Measurements from ENCODE around the gene GPR55. TPM values are rescaled to one million over a fixed set of nuclear protein-coding genes. Genes with fewer than 3 reads are reported as not detected.

GPR55 gene
- total and polyA plus RNA-seq, 2 of the 8 experiments (the other 6 are each of a cell fraction or from before 2014, with no cell fraction given), result not detected

- DNase-seq (ENCODE audit: low read depth in 1 of 2, low spot score in 2 of 2), result no peak
- no peak overlapping the region for H2BK120ac ChIP-seq (replicated peaks; ENCODE audit: low read depth, low read length)
- no peak overlapping the region for H3K9ac ChIP-seq (replicated peaks in 1 of 4; ENCODE audit: extremely low read depth in 1 of 4, low read depth in 3 of 4, low read length in 3 of 4)
- no peak overlapping the region for H2BK12ac ChIP-seq (ENCODE audit: low read depth, low read length)
- TF ChIP-seq MAFK (IDR thresholded peaks at IDR 0.05; ENCODE audit: low read depth, low read length), result peak; percentile 3; the same call in 1 of the 2 replicates
- TF ChIP-seq HDAC2 (IDR thresholded peaks at IDR 0.05; ENCODE audit: borderline replicate concordance in 1 of 2, low read depth in 2 of 2, low read length in 2 of 2), result no peak
- no peak for TF ChIP-seq SIRT6 (IDR thresholded peaks at IDR 0.05; ENCODE audit: low read length)
- no peak for TF ChIP-seq RFX5 (IDR thresholded peaks at IDR 0.05; ENCODE audit: borderline replicate concordance, low read depth, low read length)
- TF ChIP-seq ZNF274 (IDR thresholded peaks at IDR 0.05; ENCODE audit: borderline replicate concordance, extremely low read depth, low read length), result no peak
- no peak for TF ChIP-seq TBP (IDR thresholded peaks at IDR 0.05; ENCODE audit: low read depth, low read length)
- TF ChIP-seq TCF12 (IDR thresholded peaks at IDR 0.05; ENCODE audit: low read depth, low read length), result no peak
- no peak for TF ChIP-seq E2F6 (IDR thresholded peaks at IDR 0.05)
- no peaks in the 10 kb centered on the region for H3K23me2 ChIP-seq (ENCODE audit: low read depth, low read length)
- H3K18ac ChIP-seq (ENCODE audit: extremely low read depth, low read length), result no peak overlapping the region
- FAIRE-seq, result no peak
- no peak overlapping the region for H2AK5ac ChIP-seq (ENCODE audit: low read depth, low read length)
- no peaks in the 10 kb centered on the region for H3K79me2 ChIP-seq (ENCODE audit: control insufficient read depth in 1 of 2, insufficient read depth in 2 of 2, low read length in 2 of 2)
- no peak overlapping the region for H4K5ac ChIP-seq (ENCODE audit: insufficient read length, low read depth, low read length)
- no peak overlapping the region for H3K4me2 ChIP-seq (ENCODE audit: insufficient read depth in 1 of 2, low read depth in 2 of 2, low read length in 2 of 2)
- H2BK15ac ChIP-seq (ENCODE audit: low read length), result no peak overlapping the region
- H3K79me1 ChIP-seq (ENCODE audit: low read depth, low read length), result no peaks in the 10 kb centered on the region
- no peak overlapping the region for H2AFZ ChIP-seq (ENCODE audit: low read length)
- WGBS, 2 experiments (ENCODE audit: extremely low coverage in 1 of 2, insufficient coverage in 1 of 2, insufficient read length in 1 of 2, insufficient replicate concordance in 2 of 2, low coverage in 1 of 2, low lambda C conversion rate in 2 of 2, missing lambda C conversion rate in 1 of 2), result 86% methylated on average over 10 of the region's 10 CpGs; no CpG with 5 or more reads in 1 of the 2 experiments
- peaks cover 0 to 11% (median 0%) of the 10 kb centered on the region in 4 experiments; a peak in 3 of 7 replicates for H3K27me3 ChIP-seq (replicated peaks in 1 of 4; ENCODE audit: control insufficient read depth in 3 of 4, extremely low read depth in 1 of 4, insufficient read depth in 3 of 4, low read length in 3 of 4)
- no peak overlapping the region for H3K56ac ChIP-seq (replicated peaks; ENCODE audit: insufficient read length, low read depth, low read length)
- no peak overlapping the region; the same call in 1 of the 2 replicates for H4K8ac ChIP-seq (ENCODE audit: extremely low read depth, insufficient read depth, low read length)
- H2BK5ac ChIP-seq (ENCODE audit: low read depth, low read length), result 0 out of 2 replicates have a peak overlapping the region, but pooled peaks have one; percentile 49
- H4K91ac ChIP-seq (replicated peaks; ENCODE audit: insufficient read length, low read length), result no peak overlapping the region
- H3K23ac ChIP-seq (ENCODE audit: insufficient read length), result no peak overlapping the region
- no peaks in the 10 kb centered on the region for H3K9me3 ChIP-seq (ENCODE audit: insufficient read depth in 2 of 2, low read depth in 1 of 2, low read length in 1 of 2)
- no peak overlapping the region for H3K4ac ChIP-seq (replicated peaks; ENCODE audit: insufficient read length, low read depth, low read length)
- no peak overlapping the region for H3K4me3 ChIP-seq (ENCODE audit: extremely low read depth in 1 of 4, insufficient read depth in 2 of 4, low read depth in 3 of 4, low read length in 4 of 4)
- ChIA-PET CTCF (ENCODE audit: partially characterized antibody) (interaction anchor here (0.8 to 21.7 kb wide), 6 partner anchors 13 to 84 kb away, joined by 3 to 332 read pairs (median 5); partner anchors contain the start of gene GPR55), POLR2A (ENCODE audit: partially characterized antibody) (no interaction called here)
- no peak overlapping the region for H2BK20ac ChIP-seq (ENCODE audit: low read length)
- no peaks in the 10 kb centered on the region for H4K20me1 ChIP-seq (replicated peaks in 1 of 2; ENCODE audit: control insufficient read depth in 1 of 2, insufficient read depth in 2 of 2, low read length in 2 of 2)
- H3K4me1 ChIP-seq (replicated peaks in 1 of 4; ENCODE audit: control insufficient read depth in 3 of 4, insufficient read depth in 4 of 4, low read length in 3 of 4), result peaks cover 2 to 17% (median 12%) of the 10 kb centered on the region in 4 experiments
- H3K27ac ChIP-seq (ENCODE audit: low read depth, low read length), result no peak overlapping the region
- H3K36me3 ChIP-seq (ENCODE audit: control insufficient read depth in 2 of 4, insufficient read depth in 4 of 4, low read length in 3 of 4), result no peaks in the 10 kb centered on the region
- H3K14ac ChIP-seq (ENCODE audit: insufficient read length), result no peak overlapping the region
Measured at GRCh38 chr2:230908595-230909191, 16.3 kb downstream of the GPR55 start.

All from H1 (cell line).